ENCODE data around the gene PRR5. TPM values are rescaled to one million over a fixed set of nuclear protein-coding genes. Genes with fewer than 3 reads are reported as not detected.

PRR5 gene
- total RNA-seq, 1 experiment from 2014 or later = 26.9 TPM

GRCh38 chr22:44661659-44662569 is 40.1 kb upstream of the PRR5 start:
- H3K36me3 ChIP-seq (ENCODE audit: control insufficient read depth in 1 of 2, insufficient read depth in 2 of 2, low read length in 2 of 2) = no peaks in the 10 kb centered on the region
- TF ChIP-seq SIN3A (IDR thresholded peaks at IDR 0.05; ENCODE audit: low read depth) (no peak), YY1 (IDR thresholded peaks at IDR 0.05; ENCODE audit: extremely low read depth, insufficient replicate concordance, low read depth, low read length) (no peak), MAX (IDR thresholded peaks at IDR 0.05) (no peak), TCF7L2 (IDR thresholded peaks at IDR 0.05; ENCODE audit: borderline replicate concordance, extremely low read depth, insufficient read depth, insufficient read length) (no peak), EGR1 (IDR thresholded peaks at IDR 0.05; ENCODE audit: low read depth) (no peak)
- intact Hi-C loops (cut with micrococcal nuclease) = no loop called here
- no peaks in the 10 kb centered on the region for H3K27me3 ChIP-seq (ENCODE audit: insufficient read depth, low read length)
- no peaks in the 10 kb centered on the region for H3K9me2 ChIP-seq (ENCODE audit: insufficient read depth)
- no peak overlapping the region for H3K27ac ChIP-seq (ENCODE audit: low read depth, low read length)
- ChIA-PET POLR2A (no interaction called here), CTCF (no interaction called here), RAD21 (ENCODE audit: low non-redundant PET in 1 of 2, low total read pairs in 2 of 2, uncharacterized antibody in 2 of 2, unreplicated experiment in 2 of 2) (no interaction called here)
- no peak overlapping the region for H2AFZ ChIP-seq (ENCODE audit: low read depth, low read length, poor library complexity, severe bottlenecking)
- ATAC-seq = no peak
- no peaks in the 10 kb centered on the region for H3K79me2 ChIP-seq (ENCODE audit: insufficient read depth, low read length)
- H3K4me2 ChIP-seq (ENCODE audit: low read length) = no peak overlapping the region
- H3K9me3 ChIP-seq (ENCODE audit: control insufficient read depth in 1 of 2, insufficient read depth in 1 of 2, low read depth in 1 of 2, low read length in 2 of 2) = no peaks in the 10 kb centered on the region
- no peaks in the 10 kb centered on the region for H4K20me1 ChIP-seq (ENCODE audit: insufficient read depth)
- DNase-seq (ENCODE audit: low read depth, low spot score) = no peak
- no peaks in the 10 kb centered on the region for H3K4me1 ChIP-seq (ENCODE audit: control insufficient read depth in 1 of 2, insufficient read depth in 2 of 2, low read length in 2 of 2)
- H3K4me3 ChIP-seq (replicated peaks in 1 of 2; ENCODE audit: low read depth in 1 of 2, low read length in 2 of 2) = no peak overlapping the region
- no TSS peak for BruUV-seq (replicated peaks)
- no peak overlapping the region for H3K9ac ChIP-seq (ENCODE audit: low read length)

GRCh38 chr22:44663256-44663999 is 38.6 kb upstream of the PRR5 start:
- no peaks in the 10 kb centered on the region for H4K20me1 ChIP-seq (ENCODE audit: insufficient read depth)
- no peaks in the 10 kb centered on the region for H3K27me3 ChIP-seq (ENCODE audit: insufficient read depth, low read length)
- intact Hi-C loops (cut with micrococcal nuclease) = no loop called here
- CTCF ChIA-PET = no interaction called here
- H3K9me2 ChIP-seq (ENCODE audit: insufficient read depth) = no peaks in the 10 kb centered on the region
- H3K9ac ChIP-seq (ENCODE audit: low read length) = no peak overlapping the region
- no peak for ATAC-seq
- no peaks in the 10 kb centered on the region for H3K9me3 ChIP-seq (ENCODE audit: control insufficient read depth in 1 of 2, insufficient read depth in 1 of 2, low read depth in 1 of 2, low read length in 2 of 2)
- TF ChIP-seq CEBPB (IDR thresholded peaks at IDR 0.05; ENCODE audit: low read depth) = no peak
- no peak for TF ChIP-seq JUND (IDR thresholded peaks at IDR 0.05)
- no peak for TF ChIP-seq CBX3 (IDR thresholded peaks at IDR 0.05; ENCODE audit: low read depth)
- TF ChIP-seq ZNF274 (IDR thresholded peaks at IDR 0.05; ENCODE audit: low read depth, low read length) = no peak
- no peak for TF ChIP-seq EGR1 (IDR thresholded peaks at IDR 0.05; ENCODE audit: low read depth)
- TF ChIP-seq REST (IDR thresholded peaks at IDR 0.05; ENCODE audit: low read depth) = no peak
- no peak for TF ChIP-seq EZH2phosphoT487 (IDR thresholded peaks at IDR 0.05; ENCODE audit: borderline replicate concordance)
- POLR2A ChIA-PET = interaction anchor here (0.7 kb wide), 1 partner anchor 202 kb away, joined by 3 read pairs; no protein-coding TSS in a partner anchor
- no peak overlapping the region for H2AFZ ChIP-seq (ENCODE audit: low read depth, low read length, poor library complexity, severe bottlenecking)
- no peak overlapping the region for H3K27ac ChIP-seq (ENCODE audit: low read depth, low read length)
- BruUV-seq (replicated peaks) = no TSS peak
- H3K4me3 ChIP-seq (replicated peaks in 1 of 2; ENCODE audit: low read depth in 1 of 2, low read length in 2 of 2) = no peak overlapping the region
- no peaks in the 10 kb centered on the region for H3K79me2 ChIP-seq (ENCODE audit: insufficient read depth, low read length)
- no peaks in the 10 kb centered on the region for H3K36me3 ChIP-seq (ENCODE audit: control insufficient read depth in 1 of 2, insufficient read depth in 2 of 2, low read length in 2 of 2)
- RAD21 ChIA-PET (ENCODE audit: low non-redundant PET in 1 of 2, low total read pairs in 2 of 2, uncharacterized antibody in 2 of 2, unreplicated experiment in 2 of 2) = no interaction called here
- no peaks in the 10 kb centered on the region for H3K4me1 ChIP-seq (ENCODE audit: control insufficient read depth in 1 of 2, insufficient read depth in 2 of 2, low read length in 2 of 2)
- no peak for DNase-seq (ENCODE audit: low read depth, low spot score)
- H3K4me2 ChIP-seq (ENCODE audit: low read length) = no peak overlapping the region
